NT2/D1 (cell line): ENCODE data around the gene SNHG17.

Experiments used
- DNase-seq: peaks from one replicate; pipeline ENCODE4 v3.0.0-alpha.2; 2011; ENCODE audit warnings: low read depth, low spot score
- H3K27me3 ChIP-seq: 2 replicates; pipeline ENCODE4 v1.6.0; 2011; ENCODE audit warnings: mild to moderate bottlenecking; ENCODE audit not compliant: insufficient read length, insufficient read depth
- H3K36me3 ChIP-seq: 2 replicates; pipeline ENCODE4 v1.6.1; 2011; ENCODE audit warnings: mild to moderate bottlenecking, low read length, mixed read lengths; ENCODE audit not compliant: insufficient read depth, insufficient read length
- H3K4me1 ChIP-seq: 2 replicates; pipeline ENCODE4 v1.5.1; 2011; ENCODE audit not compliant: insufficient read depth, insufficient read length
- H3K4me3 ChIP-seq: 2 replicates; pipeline ENCODE4 v1.5.1; 2011; ENCODE audit warnings: low read depth; ENCODE audit not compliant: insufficient read length
- H3K9ac ChIP-seq: 2 replicates; pipeline ENCODE4 v1.6.0; 2011; ENCODE audit warnings: low read depth; ENCODE audit not compliant: insufficient read length
- H3K9me3 ChIP-seq: 2 replicates; pipeline ENCODE4 v1.5.1; 2011; ENCODE audit warnings: mild to moderate bottlenecking, low read length; ENCODE audit not compliant: insufficient read depth
- SUZ12 ChIP-seq: IDR thresholded peaks from 2 replicates; pipeline ENCODE4 v1.6.1; 2011; ENCODE audit not compliant: insufficient read length, insufficient read depth; ENCODE audit errors: extremely low read depth
- YY1 ChIP-seq: IDR thresholded peaks from 2 replicates; pipeline ENCODE4 v1.6.1; 2011; ENCODE audit not compliant: insufficient read length, insufficient read depth
- ZNF274 ChIP-seq: IDR thresholded peaks from 2 replicates; pipeline ENCODE4 v1.6.1; 2011; ENCODE audit warnings: mild to moderate bottlenecking, low read depth, low read length

The SNHG17 gene

GRCh38 chr20:38427655-38428023, 7.5 kb downstream of the SNHG17 start:
- no peak overlapping the region for H3K9ac ChIP-seq
- no peaks in the 10 kb centered on the region for H3K9me3 ChIP-seq
- H3K36me3 ChIP-seq, result peaks cover 98% of the 10 kb centered on the region
- H3K4me1 ChIP-seq, result peaks cover 22% of the 10 kb centered on the region
- TF ChIP-seq YY1, result no peak
- TF ChIP-seq ZNF274, result no peak
- TF ChIP-seq SUZ12, result no peak
- no peak overlapping the region for H3K4me3 ChIP-seq
- DNase-seq, result no peak
- H3K27me3 ChIP-seq, result no peaks in the 10 kb centered on the region

- peaks cover 17% of the 10 kb centered on the region for H3K4me1 ChIP-seq
- no peak overlapping the region for H3K4me3 ChIP-seq
- H3K9ac ChIP-seq, result no peak overlapping the region
- no peak for TF ChIP-seq SUZ12
- no peak for TF ChIP-seq ZNF274
- no peak for TF ChIP-seq YY1
- H3K27me3 ChIP-seq, result no peaks in the 10 kb centered on the region
- no peak for DNase-seq
- no peaks in the 10 kb centered on the region for H3K9me3 ChIP-seq
- H3K36me3 ChIP-seq, result peaks cover 98% of the 10 kb centered on the region
Measured at GRCh38 chr20:38426006-38426897, 8.9 kb downstream of the SNHG17 start.

DNA sequence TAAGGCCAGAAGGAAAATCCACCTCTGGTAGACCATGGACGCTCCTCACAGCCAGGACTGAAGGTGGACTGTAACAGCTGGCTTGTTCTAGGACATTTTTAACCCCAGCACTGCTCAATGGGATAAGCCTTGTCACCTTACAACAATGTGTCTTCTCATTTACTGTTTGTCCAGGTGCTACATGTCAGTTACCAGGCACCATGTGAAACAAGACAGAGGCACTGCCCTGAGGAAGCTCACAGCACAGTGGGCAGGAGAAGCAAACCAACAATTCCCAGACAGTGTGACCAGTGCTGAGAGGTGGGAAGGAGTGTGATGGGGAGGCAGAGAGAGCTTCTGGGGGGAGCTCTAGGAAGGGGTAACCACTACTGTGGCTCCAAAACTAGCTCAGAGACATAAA, 10.7 kb downstream of the SNHG17 start:
- no peak overlapping the region for H3K4me3 ChIP-seq
- peaks cover 8% of the 10 kb centered on the region for H3K4me1 ChIP-seq
- no peak for TF ChIP-seq SUZ12
- TF ChIP-seq YY1, result no peak
- no peak for TF ChIP-seq ZNF274
- H3K36me3 ChIP-seq, result peaks cover 99% of the 10 kb centered on the region
- no peak for DNase-seq
- H3K9ac ChIP-seq, result no peak overlapping the region
- no peaks in the 10 kb centered on the region for H3K27me3 ChIP-seq
- H3K9me3 ChIP-seq, result no peaks in the 10 kb centered on the region

- Histone ChIP-seq H3K27me3 (no peaks in the 10 kb centered on the region), H3K9me3 (no peaks in the 10 kb centered on the region), H3K4me3 (no peak overlapping the region), H3K36me3 (peaks cover 99% of the 10 kb centered on the region), H3K9ac (no peak overlapping the region), H3K4me1 (peaks cover 10% of the 10 kb centered on the region)
- TF ChIP-seq SUZ12 (no peak), ZNF274 (no peak), YY1 (no peak)
- DNase-seq, result no peak
Measured at GRCh38 chr20:38423541-38423940, 11.6 kb downstream of the SNHG17 start.

- TF ChIP-seq ZNF274 (no peak), YY1 (no peak), SUZ12 (no peak)
- H3K36me3 ChIP-seq, result peaks cover 95% of the 10 kb centered on the region
- DNase-seq, result no peak
- no peaks in the 10 kb centered on the region for H3K9me3 ChIP-seq
- H3K4me1 ChIP-seq, result peaks cover 8% of the 10 kb centered on the region
- no peak overlapping the region for H3K9ac ChIP-seq
- no peaks in the 10 kb centered on the region for H3K27me3 ChIP-seq
- H3K4me3 ChIP-seq, result no peak overlapping the region
Measured at GRCh38 chr20:38421915-38422314, 13.2 kb downstream of the SNHG17 start.

GRCh38 chr20:38420388-38421085, 14.6 kb downstream of the SNHG17 start:
- DNase-seq, result no peak
- peaks cover 90% of the 10 kb centered on the region for H3K36me3 ChIP-seq

More at GRCh38 chr20:38420388-38421085, 14.6 kb downstream of the SNHG17 start:
- no peaks in the 10 kb centered on the region for H3K9me3 ChIP-seq
- peaks cover 6% of the 10 kb centered on the region for H3K4me1 ChIP-seq
- no peak overlapping the region for H3K9ac ChIP-seq
- H3K4me3 ChIP-seq, result no peak overlapping the region
- TF ChIP-seq SUZ12 (no peak), ZNF274 (no peak), YY1 (no peak)
- H3K27me3 ChIP-seq, result no peaks in the 10 kb centered on the region
